Nephron progenitor cell (in vitro differentiated cells): ENCODE measurements around the gene LRRC14B.
"Not testable (repeated sequence)": the region's sequence is repeated elsewhere in the genome, so short reads cannot be mapped to it uniquely, and the experiment has no call there.

Source experiments
- DNase-seq: peaks from one replicate; pipeline ENCODE4 v3.0.0; 2021
- H3K27ac Mint-ChIP-seq: 2 replicates; pipeline ENCODE4 v1.8.0; 2021; ENCODE audit warnings: mild to moderate bottlenecking, moderate library complexity, mixed read lengths
- H3K27me3 Mint-ChIP-seq: 2 replicates; pipeline ENCODE4 v1.8.0; 2021; ENCODE audit warnings: mild to moderate bottlenecking, low read depth, mixed read lengths; ENCODE audit not compliant: poor library complexity
- H3K36me3 Mint-ChIP-seq: 2 replicates; pipeline ENCODE4 v1.8.0; 2021; ENCODE audit warnings: low read depth, mixed read lengths
- H3K4me1 Mint-ChIP-seq: 2 replicates; pipeline ENCODE4 v1.8.0; 2021; ENCODE audit warnings: mixed read lengths
- H3K4me3 Mint-ChIP-seq: 2 replicates; pipeline ENCODE4 v1.8.0; 2021; ENCODE audit warnings: mild to moderate bottlenecking, moderate library complexity, mixed read lengths
- H3K9me3 Mint-ChIP-seq: 2 replicates; pipeline ENCODE4 v1.8.0; 2021; ENCODE audit warnings: mild to moderate bottlenecking, moderate library complexity, mixed read lengths
- TF ChIP-seq, protein P1 (sequence below): fragments of 200-600 bp; sonication (generic); IDR thresholded peaks from 2 replicates; pipeline ENCODE4 v1.5.0; 2021; ENCODE audit warnings: antibody characterized with exemption

The LRRC14B gene

GRCh38 chr5:163841-164240 is 27.5 kb upstream of the LRRC14B start:
- H3K27ac Mint-ChIP-seq: peak overlapping the region; percentile 66
- H3K36me3 Mint-ChIP-seq: peaks cover 30% of the 10 kb centered on the region
- DNase-seq: no peak
- TF ChIP-seq, protein P1, sequence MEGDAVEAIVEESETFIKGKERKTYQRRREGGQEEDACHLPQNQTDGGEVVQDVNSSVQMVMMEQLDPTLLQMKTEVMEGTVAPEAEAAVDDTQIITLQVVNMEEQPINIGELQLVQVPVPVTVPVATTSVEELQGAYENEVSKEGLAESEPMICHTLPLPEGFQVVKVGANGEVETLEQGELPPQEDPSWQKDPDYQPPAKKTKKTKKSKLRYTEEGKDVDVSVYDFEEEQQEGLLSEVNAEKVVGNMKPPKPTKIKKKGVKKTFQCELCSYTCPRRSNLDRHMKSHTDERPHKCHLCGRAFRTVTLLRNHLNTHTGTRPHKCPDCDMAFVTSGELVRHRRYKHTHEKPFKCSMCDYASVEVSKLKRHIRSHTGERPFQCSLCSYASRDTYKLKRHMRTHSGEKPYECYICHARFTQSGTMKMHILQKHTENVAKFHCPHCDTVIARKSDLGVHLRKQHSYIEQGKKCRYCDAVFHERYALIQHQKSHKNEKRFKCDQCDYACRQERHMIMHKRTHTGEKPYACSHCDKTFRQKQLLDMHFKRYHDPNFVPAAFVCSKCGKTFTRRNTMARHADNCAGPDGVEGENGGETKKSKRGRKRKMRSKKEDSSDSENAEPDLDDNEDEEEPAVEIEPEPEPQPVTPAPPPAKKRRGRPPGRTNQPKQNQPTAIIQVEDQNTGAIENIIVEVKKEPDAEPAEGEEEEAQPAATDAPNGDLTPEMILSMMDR: no peak
- H3K9me3 Mint-ChIP-seq: peaks cover 13% of the 10 kb centered on the region
- H3K4me3 Mint-ChIP-seq: no peak overlapping the region
- peaks cover 4% of the 10 kb centered on the region for H3K27me3 Mint-ChIP-seq
- peaks cover 17% of the 10 kb centered on the region for H3K4me1 Mint-ChIP-seq

DNA sequence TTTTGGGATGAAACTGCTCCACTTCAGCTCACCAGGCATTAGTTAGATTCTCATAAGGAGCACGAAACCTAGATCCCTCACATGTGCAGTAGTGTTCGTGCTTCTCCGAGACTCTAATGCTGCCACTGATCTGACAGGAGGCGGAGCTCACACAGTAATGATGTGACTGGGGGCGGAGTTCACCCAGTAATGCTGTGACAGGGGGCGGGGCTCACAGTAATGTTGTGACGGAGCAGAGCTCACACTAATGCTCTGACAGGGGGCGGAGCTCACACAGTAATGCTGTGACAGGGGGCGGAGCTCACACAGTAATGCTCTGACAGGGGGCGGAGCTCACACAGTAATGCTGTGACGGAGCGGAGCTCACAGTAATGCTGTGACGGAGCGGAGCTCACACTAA is 27.1 kb upstream of the LRRC14B start:
- Mint-ChIP-seq H3K27ac (no peak overlapping the region), H3K27me3 (peaks cover 4% of the 10 kb centered on the region), H3K4me1 (peaks cover 17% of the 10 kb centered on the region), H3K36me3 (peaks cover 28% of the 10 kb centered on the region), H3K4me3 (no peak overlapping the region), H3K9me3 (peaks cover 13% of the 10 kb centered on the region)
- TF ChIP-seq, protein P1: no peak
- no peak for DNase-seq

GRCh38 chr5:164783-165182 is 26.5 kb upstream of the LRRC14B start:
- Mint-ChIP-seq H3K36me3 (peaks cover 23% of the 10 kb centered on the region), H3K4me1 (peaks cover 18% of the 10 kb centered on the region), H3K9me3 (peaks cover 13% of the 10 kb centered on the region)
- DNase-seq, H3K27ac Mint-ChIP-seq, H3K4me3 Mint-ChIP-seq, H3K27me3 Mint-ChIP-seq: not testable (repeated sequence)

- Mint-ChIP-seq H3K27me3 (peaks cover 4% of the 10 kb centered on the region), H3K27ac (no peak overlapping the region), H3K9me3 (peaks cover 13% of the 10 kb centered on the region), H3K4me1 (peaks cover 26% of the 10 kb centered on the region), H3K36me3 (peaks cover 22% of the 10 kb centered on the region), H3K4me3 (no peak overlapping the region)
- DNase-seq: no peak
- TF ChIP-seq, protein P1: no peak
These were observed 24.6 kb upstream of the LRRC14B start for GRCh38 chr5:166441-167372.

- H3K27ac Mint-ChIP-seq: no peak overlapping the region
These were observed 23.8 kb upstream of the LRRC14B start for GRCh38 chr5:167511-167910.

GRCh38 chr5:167982-168660 is 23.2 kb upstream of the LRRC14B start:
- TF ChIP-seq, protein P1: no peak
- Mint-ChIP-seq H3K9me3 (peaks cover 13% of the 10 kb centered on the region), H3K27ac (peak overlapping the region; percentile 40), H3K36me3 (peaks cover 22% of the 10 kb centered on the region), H3K27me3 (peaks cover 4% of the 10 kb centered on the region), H3K4me1 (peaks cover 38% of the 10 kb centered on the region), H3K4me3 (no peak overlapping the region)
- no peak for DNase-seq

More at GRCh38 chr5:167511-167910, 23.8 kb upstream of the LRRC14B start:
- Mint-ChIP-seq H3K4me1 (peaks cover 32% of the 10 kb centered on the region), H3K4me3 (no peak overlapping the region), H3K36me3 (peaks cover 22% of the 10 kb centered on the region), H3K9me3 (peaks cover 13% of the 10 kb centered on the region), H3K27me3 (peaks cover 4% of the 10 kb centered on the region)
- TF ChIP-seq, protein P1: no peak
- no peak for DNase-seq
